BJ (cell line): ENCODE results near the gene ANKRD23. TPM values are rescaled to one million over a fixed set of nuclear protein-coding genes. Genes with fewer than 3 reads are reported as not detected.

ENCODE experiments used
- CTCF ChIA-PET: fragments of 350-600 bp; formaldehyde crosslinking; extraction: SDS; loops from one replicate; lab custom pipeline; 2021; ENCODE audit warnings: antibody characterized with exemption, inconsistent platforms; lab: Yijun Ruan, JAX
- POLR2A ChIA-PET: fragments of 300-600 bp; sonication (Branson Sonifier 250); formaldehyde crosslinking; extraction: SDS; loops from one replicate; lab custom pipeline; 2021; ENCODE audit warnings: antibody characterized with exemption; lab: Charles Lee
- DNase-seq: peaks from one replicate; pipeline ENCODE4 v3.0.0-alpha.2; 2011; ENCODE audit warnings: low read depth
- H3K27me3 ChIP-seq: 2 replicates; pipeline ENCODE4 v1.6.0; 2011; ENCODE audit warnings: low read length; ENCODE audit not compliant: control insufficient read depth, insufficient read depth
- H3K36me3 ChIP-seq: 2 replicates; pipeline ENCODE4 v1.5.1; 2011; ENCODE audit warnings: low read length; ENCODE audit not compliant: control insufficient read depth, insufficient read depth
- H3K4me3 ChIP-seq: 2 replicates; pipeline ENCODE4 v1.5.1; 2011; ENCODE audit warnings: low read depth, mild to moderate bottlenecking, control low read depth, low read length
- polyA plus RNA-seq: library from polyadenylated mRNA; depleted of rRNA; stranded (reverse); fragments of >200 nt; gene quantifications from 2 replicates; pipeline ENCODE4 v1.2.3, GENCODE V29; 2011
- TF ChIP-seq, protein P1 (sequence below): IDR thresholded peaks from 2 replicates; pipeline ENCODE4 v1.5.1; 2011; ENCODE audit warnings: low read depth, mild to moderate bottlenecking, control low read depth, inconsistent platforms, low read length, moderate library complexity; ENCODE audit not compliant: insufficient read depth

Gene ANKRD23
- polyA plus RNA-seq, 1 experiment = 1.4 TPM

DNA sequence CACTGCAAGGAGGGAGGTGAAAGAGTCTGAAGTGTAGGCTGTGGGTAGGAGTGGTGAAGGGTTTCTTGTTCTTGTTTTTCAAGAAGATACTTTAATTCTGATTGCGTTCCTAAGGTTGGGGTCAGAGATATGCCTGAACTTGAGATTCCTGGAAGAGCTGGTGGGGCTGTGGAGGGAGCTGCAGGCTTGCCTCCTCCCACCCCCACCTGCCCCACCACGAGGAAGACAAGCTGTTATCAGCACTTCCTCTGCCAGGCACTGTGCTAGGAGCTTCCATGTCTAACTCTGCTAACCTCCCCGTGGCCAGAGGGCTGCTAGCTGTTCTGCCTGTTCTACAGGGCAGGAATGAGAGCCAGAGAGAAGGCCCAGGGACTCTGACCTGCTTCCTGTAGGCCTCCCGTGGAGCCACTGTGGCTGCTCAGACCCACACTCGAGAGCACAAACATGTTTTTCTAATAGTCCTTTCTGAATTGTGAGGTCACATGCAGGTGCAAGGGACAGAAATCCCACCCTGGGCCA is 13.7 kb downstream of the ANKRD23 start:
- H3K4me3 ChIP-seq = no peak overlapping the region
- ChIA-PET CTCF (no interaction called here), POLR2A (no interaction called here)
- no peak for DNase-seq
- peaks cover 21% of the 10 kb centered on the region for H3K36me3 ChIP-seq
- TF ChIP-seq, protein P1, sequence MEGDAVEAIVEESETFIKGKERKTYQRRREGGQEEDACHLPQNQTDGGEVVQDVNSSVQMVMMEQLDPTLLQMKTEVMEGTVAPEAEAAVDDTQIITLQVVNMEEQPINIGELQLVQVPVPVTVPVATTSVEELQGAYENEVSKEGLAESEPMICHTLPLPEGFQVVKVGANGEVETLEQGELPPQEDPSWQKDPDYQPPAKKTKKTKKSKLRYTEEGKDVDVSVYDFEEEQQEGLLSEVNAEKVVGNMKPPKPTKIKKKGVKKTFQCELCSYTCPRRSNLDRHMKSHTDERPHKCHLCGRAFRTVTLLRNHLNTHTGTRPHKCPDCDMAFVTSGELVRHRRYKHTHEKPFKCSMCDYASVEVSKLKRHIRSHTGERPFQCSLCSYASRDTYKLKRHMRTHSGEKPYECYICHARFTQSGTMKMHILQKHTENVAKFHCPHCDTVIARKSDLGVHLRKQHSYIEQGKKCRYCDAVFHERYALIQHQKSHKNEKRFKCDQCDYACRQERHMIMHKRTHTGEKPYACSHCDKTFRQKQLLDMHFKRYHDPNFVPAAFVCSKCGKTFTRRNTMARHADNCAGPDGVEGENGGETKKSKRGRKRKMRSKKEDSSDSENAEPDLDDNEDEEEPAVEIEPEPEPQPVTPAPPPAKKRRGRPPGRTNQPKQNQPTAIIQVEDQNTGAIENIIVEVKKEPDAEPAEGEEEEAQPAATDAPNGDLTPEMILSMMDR = no peak
- H3K27me3 ChIP-seq = no peaks in the 10 kb centered on the region

DNA sequence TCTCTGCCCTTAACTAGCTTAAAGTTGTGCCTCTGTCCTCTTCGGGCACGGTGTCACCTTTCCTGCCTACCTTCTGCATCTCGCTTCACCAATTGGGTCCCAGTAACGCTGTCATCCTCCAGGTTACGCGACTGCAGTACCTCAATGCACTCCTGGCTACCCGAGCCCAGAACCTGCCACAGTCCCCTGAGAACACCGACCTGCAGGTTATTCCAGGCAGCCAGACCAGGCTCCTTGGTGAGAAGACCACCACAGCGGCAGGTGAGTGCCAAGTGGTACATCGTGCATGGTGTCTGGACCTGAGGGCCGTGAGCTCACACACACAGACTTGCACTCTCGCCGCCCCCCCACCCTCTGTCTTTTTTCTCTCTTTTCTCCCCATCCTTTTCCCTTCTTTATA is 14.9 kb downstream of the ANKRD23 start:
- CTCF ChIA-PET = interaction anchor here (1.0 kb wide), 1 partner anchor 29 kb away, joined by 3 read pairs; the partner anchor contains the start of gene ANKRD39
- POLR2A ChIA-PET = no interaction called here
- DNase-seq = no peak
- H3K36me3 ChIP-seq = peaks cover 22% of the 10 kb centered on the region
- no peaks in the 10 kb centered on the region for H3K27me3 ChIP-seq
- no peak overlapping the region for H3K4me3 ChIP-seq
- TF ChIP-seq, protein P1 = no peak

DNA sequence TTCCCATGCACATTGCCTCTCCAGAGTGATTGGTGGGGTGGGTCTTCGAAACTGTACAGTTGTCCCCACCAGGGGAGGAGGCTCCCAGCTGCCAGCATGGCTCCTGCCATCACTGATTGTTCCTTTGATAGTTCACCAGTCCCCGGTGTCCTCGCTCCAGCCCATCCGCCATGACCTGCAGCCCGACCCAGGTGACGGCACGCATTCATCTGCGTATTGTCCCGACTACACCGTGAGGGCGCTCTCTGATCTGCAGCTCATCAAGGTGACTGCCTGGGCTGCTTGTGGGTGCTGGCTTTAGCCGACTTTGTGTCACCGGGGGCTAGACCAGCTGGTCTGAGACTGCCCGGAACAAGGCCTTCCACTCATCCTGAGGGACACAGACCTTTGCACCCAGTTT is 15.4 kb downstream of the ANKRD23 start:
- POLR2A ChIA-PET = no interaction called here
- Histone ChIP-seq H3K4me3 (no peak overlapping the region), H3K27me3 (no peaks in the 10 kb centered on the region), H3K36me3 (peaks cover 22% of the 10 kb centered on the region)
- TF ChIP-seq, protein P1 = no peak
- no peak for DNase-seq
- CTCF ChIA-PET = interaction anchor here (1.0 kb wide), 1 partner anchor 29 kb away, joined by 3 read pairs; the partner anchor contains the start of gene ANKRD39

DNA sequence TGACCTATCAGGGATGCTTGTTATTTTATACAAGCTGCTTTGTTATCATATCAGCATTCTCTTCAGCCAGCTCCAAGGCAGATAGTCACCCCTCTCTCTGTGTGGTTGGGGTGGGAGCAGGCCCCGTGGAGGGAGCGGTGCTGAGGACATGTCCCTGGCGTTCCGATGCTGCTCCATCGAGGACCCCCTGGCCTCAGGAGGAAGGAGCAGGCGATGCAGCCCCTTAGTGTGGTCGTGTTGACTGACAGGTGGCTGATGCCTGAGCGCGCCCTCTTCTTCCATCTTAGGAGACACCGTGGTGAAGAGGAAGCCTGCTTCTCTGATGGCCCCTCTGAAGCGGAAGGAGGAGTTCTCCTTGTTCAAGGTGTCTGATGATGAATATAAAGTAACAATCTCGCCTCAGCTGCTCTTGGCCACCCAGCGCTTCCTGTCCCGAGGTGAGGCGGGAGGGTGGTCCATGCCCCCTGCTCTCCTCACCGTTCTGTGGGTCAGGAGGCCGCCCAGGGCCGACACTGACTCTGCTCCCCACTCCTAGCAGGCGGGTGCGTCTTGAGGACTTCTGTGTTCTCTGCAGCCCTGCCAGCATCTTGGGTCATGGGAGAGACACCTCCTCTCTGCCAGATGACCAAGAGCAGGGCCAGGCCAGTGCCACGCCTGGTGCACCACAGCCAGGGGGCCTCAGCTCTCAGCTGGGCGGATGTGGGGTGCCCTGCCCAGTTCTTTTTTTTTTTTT is 17.1 kb downstream of the ANKRD23 start:
- CTCF ChIA-PET = no interaction called here
- H3K36me3 ChIP-seq = peaks cover 21% of the 10 kb centered on the region
- POLR2A ChIA-PET = no interaction called here
- no peak overlapping the region for H3K4me3 ChIP-seq
- TF ChIP-seq, protein P1 = no peak
- DNase-seq = no peak
- no peaks in the 10 kb centered on the region for H3K27me3 ChIP-seq

DNA sequence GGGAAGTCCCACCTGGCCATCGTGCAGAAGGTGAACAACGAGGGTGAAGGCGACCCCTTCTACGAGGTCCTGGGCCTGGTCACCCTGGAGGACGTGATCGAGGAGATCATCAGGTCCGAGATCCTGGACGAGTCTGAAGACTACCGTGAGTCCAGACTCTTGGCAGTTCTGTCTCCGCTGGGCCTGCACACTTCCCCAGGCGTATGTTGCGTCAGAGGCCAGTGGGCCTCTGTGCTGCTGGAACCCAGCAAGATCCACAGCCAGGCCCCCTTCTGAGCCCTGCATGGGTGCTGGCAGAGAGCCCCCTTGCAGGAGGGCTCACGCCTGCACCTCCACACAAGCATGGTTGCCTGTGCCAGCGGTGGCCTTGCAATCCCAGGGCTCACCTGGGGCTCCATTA is 18.8 kb downstream of the ANKRD23 start:
- ChIA-PET POLR2A (no interaction called here), CTCF (interaction anchor here (1.0 to 1.4 kb wide), 2 partner anchors 8 to 16 kb away, joined by 4 read pairs; no protein-coding TSS in a partner anchor)
- TF ChIP-seq, protein P1 = no peak

More for the DNA sequence above, 18.8 kb downstream of the ANKRD23 start:
- Histone ChIP-seq H3K4me3 (no peak overlapping the region), H3K27me3 (no peaks in the 10 kb centered on the region), H3K36me3 (peaks cover 18% of the 10 kb centered on the region)
- DNase-seq = no peak
